Measurements from ENCODE around the gene KCNIP4. TPM values are rescaled to one million over a fixed set of nuclear protein-coding genes. Genes with fewer than 3 reads are reported as not detected.

The KCNIP4 gene
- total RNA-seq, 1 donor = not detected

GRCh38 chr4:21921526-21922180, 26.9 kb downstream of the KCNIP4 start:
- Histone ChIP-seq H2AFZ (ENCODE audit: low read length) (no peak overlapping the region), H3K36me3 (ENCODE audit: insufficient read depth, low read length) (no peaks in the 10 kb centered on the region), H3K4me3 (ENCODE audit: insufficient read depth, low read length) (no peak overlapping the region), H3K79me2 (ENCODE audit: insufficient read depth, low read length) (no peaks in the 10 kb centered on the region), H3K27me3 (ENCODE audit: insufficient read depth, low read length) (no peaks in the 10 kb centered on the region), H3K27ac (ENCODE audit: low read depth, low read length) (no peak overlapping the region), H4K20me1 (ENCODE audit: insufficient read depth, low read length) (no peaks in the 10 kb centered on the region), H3K9me3 (ENCODE audit: low read depth, low read length) (no peaks in the 10 kb centered on the region), H3K4me1 (ENCODE audit: insufficient read depth, low read length) (no peaks in the 10 kb centered on the region), H3K4me2 (ENCODE audit: insufficient read depth, low read length) (no peak overlapping the region)
- TF ChIP-seq, protein P1, sequence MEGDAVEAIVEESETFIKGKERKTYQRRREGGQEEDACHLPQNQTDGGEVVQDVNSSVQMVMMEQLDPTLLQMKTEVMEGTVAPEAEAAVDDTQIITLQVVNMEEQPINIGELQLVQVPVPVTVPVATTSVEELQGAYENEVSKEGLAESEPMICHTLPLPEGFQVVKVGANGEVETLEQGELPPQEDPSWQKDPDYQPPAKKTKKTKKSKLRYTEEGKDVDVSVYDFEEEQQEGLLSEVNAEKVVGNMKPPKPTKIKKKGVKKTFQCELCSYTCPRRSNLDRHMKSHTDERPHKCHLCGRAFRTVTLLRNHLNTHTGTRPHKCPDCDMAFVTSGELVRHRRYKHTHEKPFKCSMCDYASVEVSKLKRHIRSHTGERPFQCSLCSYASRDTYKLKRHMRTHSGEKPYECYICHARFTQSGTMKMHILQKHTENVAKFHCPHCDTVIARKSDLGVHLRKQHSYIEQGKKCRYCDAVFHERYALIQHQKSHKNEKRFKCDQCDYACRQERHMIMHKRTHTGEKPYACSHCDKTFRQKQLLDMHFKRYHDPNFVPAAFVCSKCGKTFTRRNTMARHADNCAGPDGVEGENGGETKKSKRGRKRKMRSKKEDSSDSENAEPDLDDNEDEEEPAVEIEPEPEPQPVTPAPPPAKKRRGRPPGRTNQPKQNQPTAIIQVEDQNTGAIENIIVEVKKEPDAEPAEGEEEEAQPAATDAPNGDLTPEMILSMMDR (IDR thresholded peaks at IDR 0.05; ENCODE audit: extremely low read depth, low read depth, low read length) = no peak
- no peak for DNase-seq (ENCODE audit: insufficient read length, low spot score, missing footprints)

- H3K4me3 ChIP-seq (ENCODE audit: insufficient read depth, low read length) = no peak overlapping the region
- no peaks in the 10 kb centered on the region for H3K4me1 ChIP-seq (ENCODE audit: insufficient read depth, low read length)
- no peaks in the 10 kb centered on the region for H3K9me3 ChIP-seq (ENCODE audit: low read depth, low read length)
- no peaks in the 10 kb centered on the region for H3K27me3 ChIP-seq (ENCODE audit: insufficient read depth, low read length)
- TF ChIP-seq, protein P1 (IDR thresholded peaks at IDR 0.05; ENCODE audit: extremely low read depth, low read depth, low read length) = no peak
- no peak overlapping the region for H2AFZ ChIP-seq (ENCODE audit: low read length)
- no peaks in the 10 kb centered on the region for H3K36me3 ChIP-seq (ENCODE audit: insufficient read depth, low read length)
- H3K27ac ChIP-seq (ENCODE audit: low read depth, low read length) = no peak overlapping the region
- no peaks in the 10 kb centered on the region for H4K20me1 ChIP-seq (ENCODE audit: insufficient read depth, low read length)
- no peaks in the 10 kb centered on the region for H3K79me2 ChIP-seq (ENCODE audit: insufficient read depth, low read length)
- no peak overlapping the region for H3K4me2 ChIP-seq (ENCODE audit: insufficient read depth, low read length)
- DNase-seq (ENCODE audit: insufficient read length, low spot score, missing footprints) = no peak
Observed at GRCh38 chr4:21915761-21916160, 32.8 kb downstream of the KCNIP4 start.

DNA sequence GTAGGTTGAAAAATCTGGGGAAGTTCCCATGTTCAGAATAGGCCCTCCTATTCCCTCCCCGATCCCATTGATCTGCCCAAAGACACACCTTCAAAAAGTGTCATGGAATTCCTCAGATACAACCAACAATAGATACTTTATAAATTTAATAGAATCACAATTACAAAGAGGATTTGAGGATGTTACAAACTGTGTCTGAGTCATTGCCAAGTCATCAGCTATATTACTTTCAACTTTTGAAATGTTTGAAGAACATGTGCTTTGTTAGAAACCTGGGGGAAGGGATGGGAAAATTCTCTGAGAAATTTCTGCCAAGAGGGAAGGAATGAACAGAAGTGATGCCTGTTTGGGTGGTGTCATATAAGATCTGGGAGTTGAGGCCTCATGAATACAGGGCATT, 46.7 kb downstream of the KCNIP4 start:
- Histone ChIP-seq H3K4me3 (ENCODE audit: insufficient read depth, low read length) (no peak overlapping the region), H3K4me2 (ENCODE audit: insufficient read depth, low read length) (no peak overlapping the region), H3K79me2 (ENCODE audit: insufficient read depth, low read length) (no peaks in the 10 kb centered on the region), H3K9me3 (ENCODE audit: low read depth, low read length) (peaks cover 2% of the 10 kb centered on the region), H2AFZ (ENCODE audit: low read length) (no peak overlapping the region), H3K27me3 (ENCODE audit: insufficient read depth, low read length) (no peaks in the 10 kb centered on the region), H3K4me1 (ENCODE audit: insufficient read depth, low read length) (no peaks in the 10 kb centered on the region), H4K20me1 (ENCODE audit: insufficient read depth, low read length) (no peaks in the 10 kb centered on the region), H3K27ac (ENCODE audit: low read depth, low read length) (no peak overlapping the region), H3K36me3 (ENCODE audit: insufficient read depth, low read length) (no peaks in the 10 kb centered on the region)
- TF ChIP-seq, protein P1 (IDR thresholded peaks at IDR 0.05; ENCODE audit: extremely low read depth, low read depth, low read length) = no peak
- no peak for DNase-seq (ENCODE audit: insufficient read length, low spot score, missing footprints)

DNA sequence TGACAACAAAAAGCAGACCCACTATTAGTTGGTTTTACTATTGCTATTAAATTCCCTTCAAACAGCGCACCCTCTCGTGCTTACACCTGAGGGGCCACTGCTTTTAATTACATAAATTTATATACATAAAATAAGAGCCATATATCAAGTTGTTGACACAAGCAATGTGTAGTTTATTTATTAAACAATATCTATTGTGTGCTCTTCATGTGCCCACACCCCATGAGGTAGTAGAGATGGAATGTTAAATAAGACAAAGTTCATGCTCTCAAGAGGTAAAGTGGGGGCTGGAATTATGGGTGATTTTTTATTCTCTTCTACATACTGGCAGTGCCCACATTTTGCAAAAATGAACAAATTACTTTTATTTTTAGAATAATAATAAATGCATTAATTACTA, 47.3 kb downstream of the KCNIP4 start:
- DNase-seq (ENCODE audit: insufficient read length, low spot score, missing footprints) = no peak
- peaks cover 2% of the 10 kb centered on the region for H3K9me3 ChIP-seq (ENCODE audit: low read depth, low read length)
- no peaks in the 10 kb centered on the region for H3K79me2 ChIP-seq (ENCODE audit: insufficient read depth, low read length)
- no peak overlapping the region for H3K27ac ChIP-seq (ENCODE audit: low read depth, low read length)
- H3K4me3 ChIP-seq (ENCODE audit: insufficient read depth, low read length) = no peak overlapping the region
- no peaks in the 10 kb centered on the region for H3K27me3 ChIP-seq (ENCODE audit: insufficient read depth, low read length)
- no peaks in the 10 kb centered on the region for H3K4me1 ChIP-seq (ENCODE audit: insufficient read depth, low read length)
- TF ChIP-seq, protein P1 (IDR thresholded peaks at IDR 0.05; ENCODE audit: extremely low read depth, low read depth, low read length) = no peak
- H2AFZ ChIP-seq (ENCODE audit: low read length) = no peak overlapping the region
- no peaks in the 10 kb centered on the region for H4K20me1 ChIP-seq (ENCODE audit: insufficient read depth, low read length)
- no peaks in the 10 kb centered on the region for H3K36me3 ChIP-seq (ENCODE audit: insufficient read depth, low read length)
- no peak overlapping the region for H3K4me2 ChIP-seq (ENCODE audit: insufficient read depth, low read length)
